H1 (cell line): ENCODE measurements around the gene CD180. TPM values are rescaled to one million over a fixed set of nuclear protein-coding genes. Genes with fewer than 3 reads are reported as not detected.

Source experiments
- KDM4A ChIP-seq: IDR thresholded peaks from one replicate; pipeline ENCODE4 v1.7.1; 2012; ENCODE audit warnings: low read depth, mild to moderate bottlenecking, moderate library complexity, low read length, inconsistent platforms; ENCODE audit not compliant: severe bottlenecking
- polyA plus RNA-seq, 7 experiments: library from polyadenylated mRNA; depleted of rRNA in 3 of 7; stranded (reverse) in 5 of 7; unstranded in 2 of 7; fragments of >200 nt in 5 of 7; fragments of 200-250 nt in 2 of 7; gene quantifications; 1 replicate in 5 of 7; 2 replicates in 1 of 7; 4 replicates in 1 of 7; pipeline versions ENCODE4 v1.2.1 to v1.2.3, GENCODE V29; 2011 to 2013; ENCODE audit warnings: missing spikeins in 2 of 7, mixed read lengths in 2 of 7
- total RNA-seq: library from RNA; stranded (reverse); fragmentation: NEBNext Ultra II Directional; extraction: Animal tissue kit (Norgen Biotek cat#: 25700); gene quantifications from 2 replicates; pipeline ENCODE4 v1.2.1, GENCODE V29; 2021

The CD180 gene
- total and polyA plus RNA-seq, 2 of the 8 experiments (the other 6 are each of a cell fraction or from before 2014, with no cell fraction given): not detected

- no peak for TF ChIP-seq KDM4A
These were observed 6.2 kb downstream of the CD180 start (continued) for GRCh38 chr5:67190410-67190809.
